Measurements from ENCODE around the gene IGFN1.

The IGFN1 gene

DNA sequence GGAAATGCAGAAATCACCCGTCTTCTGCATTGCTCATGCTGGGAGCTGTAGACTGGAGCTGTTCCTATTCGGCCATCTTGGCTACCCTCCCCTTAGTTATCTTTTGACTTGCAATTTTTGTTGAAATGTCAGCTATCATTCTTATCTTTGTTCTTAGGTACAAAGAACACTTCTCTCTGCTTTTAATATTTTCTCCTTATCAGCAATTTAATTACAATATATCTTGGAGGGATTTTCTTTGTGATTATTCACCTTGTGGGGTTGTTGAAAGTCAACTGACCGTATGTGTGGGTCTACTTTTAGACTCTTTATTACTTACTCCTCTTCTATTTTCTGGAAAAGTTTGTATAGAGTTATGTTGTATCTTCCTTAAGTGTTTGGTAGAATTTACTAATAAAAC is 49.5 kb downstream of the IGFN1 start:
- H3K4me3 ChIP-seq (ENCODE audit: low read depth, low read length) = no peak overlapping the region
- TF ChIP-seq, protein P1, sequence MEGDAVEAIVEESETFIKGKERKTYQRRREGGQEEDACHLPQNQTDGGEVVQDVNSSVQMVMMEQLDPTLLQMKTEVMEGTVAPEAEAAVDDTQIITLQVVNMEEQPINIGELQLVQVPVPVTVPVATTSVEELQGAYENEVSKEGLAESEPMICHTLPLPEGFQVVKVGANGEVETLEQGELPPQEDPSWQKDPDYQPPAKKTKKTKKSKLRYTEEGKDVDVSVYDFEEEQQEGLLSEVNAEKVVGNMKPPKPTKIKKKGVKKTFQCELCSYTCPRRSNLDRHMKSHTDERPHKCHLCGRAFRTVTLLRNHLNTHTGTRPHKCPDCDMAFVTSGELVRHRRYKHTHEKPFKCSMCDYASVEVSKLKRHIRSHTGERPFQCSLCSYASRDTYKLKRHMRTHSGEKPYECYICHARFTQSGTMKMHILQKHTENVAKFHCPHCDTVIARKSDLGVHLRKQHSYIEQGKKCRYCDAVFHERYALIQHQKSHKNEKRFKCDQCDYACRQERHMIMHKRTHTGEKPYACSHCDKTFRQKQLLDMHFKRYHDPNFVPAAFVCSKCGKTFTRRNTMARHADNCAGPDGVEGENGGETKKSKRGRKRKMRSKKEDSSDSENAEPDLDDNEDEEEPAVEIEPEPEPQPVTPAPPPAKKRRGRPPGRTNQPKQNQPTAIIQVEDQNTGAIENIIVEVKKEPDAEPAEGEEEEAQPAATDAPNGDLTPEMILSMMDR (conservative IDR thresholded peaks at IDR 0.05; ENCODE audit: low read depth, low read length) = no peak
- DNase-seq (ENCODE audit: low read depth) = no peak

DNA sequence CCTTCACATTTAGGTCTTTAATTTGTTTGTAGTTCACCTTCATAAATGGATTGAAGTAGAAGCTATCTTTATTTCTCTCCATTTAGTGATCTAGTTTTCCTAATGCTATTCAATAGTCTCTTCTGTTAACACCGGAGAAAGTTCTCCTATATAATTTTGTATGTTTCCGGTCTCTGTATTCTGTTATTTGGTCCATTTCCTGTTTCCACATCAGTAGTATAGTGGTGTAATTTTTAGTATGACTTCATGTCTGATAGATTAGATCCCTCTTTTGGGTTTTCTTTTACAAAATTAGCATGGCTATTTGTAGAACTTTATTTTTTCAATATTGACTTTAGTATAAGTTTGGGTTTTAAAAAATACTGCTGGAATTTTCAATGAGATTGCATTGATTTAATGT is 51.1 kb downstream of the IGFN1 start:
- TF ChIP-seq, protein P1 (conservative IDR thresholded peaks at IDR 0.05; ENCODE audit: low read depth, low read length) = no peak
- no peak for DNase-seq (ENCODE audit: low read depth)
- H3K4me3 ChIP-seq (ENCODE audit: low read depth, low read length) = no peak overlapping the region

DNA sequence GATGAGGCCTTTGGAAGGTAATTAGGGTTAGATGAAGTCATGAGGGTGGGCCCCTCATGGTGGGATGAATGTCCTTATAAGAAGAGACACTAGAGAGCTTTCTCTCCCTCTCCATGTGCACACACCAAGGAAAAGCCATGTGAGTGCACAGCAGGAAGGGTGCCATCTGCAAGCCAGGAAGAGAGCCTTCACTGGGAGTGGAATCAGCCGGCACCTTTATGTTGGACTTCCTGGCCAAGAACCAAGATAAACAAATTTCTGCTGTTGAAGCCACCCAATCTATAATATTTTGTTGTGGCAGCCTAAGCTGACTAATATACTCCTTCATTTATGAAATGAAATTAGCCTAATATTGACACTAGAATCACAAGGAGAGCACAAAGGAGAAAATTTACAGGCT is 54.5 kb downstream of the IGFN1 start:
- DNase-seq (ENCODE audit: low read depth) = no peak
- TF ChIP-seq, protein P1 (conservative IDR thresholded peaks at IDR 0.05; ENCODE audit: low read depth, low read length) = no peak
- no peak overlapping the region for H3K4me3 ChIP-seq (ENCODE audit: low read depth, low read length)

DNA sequence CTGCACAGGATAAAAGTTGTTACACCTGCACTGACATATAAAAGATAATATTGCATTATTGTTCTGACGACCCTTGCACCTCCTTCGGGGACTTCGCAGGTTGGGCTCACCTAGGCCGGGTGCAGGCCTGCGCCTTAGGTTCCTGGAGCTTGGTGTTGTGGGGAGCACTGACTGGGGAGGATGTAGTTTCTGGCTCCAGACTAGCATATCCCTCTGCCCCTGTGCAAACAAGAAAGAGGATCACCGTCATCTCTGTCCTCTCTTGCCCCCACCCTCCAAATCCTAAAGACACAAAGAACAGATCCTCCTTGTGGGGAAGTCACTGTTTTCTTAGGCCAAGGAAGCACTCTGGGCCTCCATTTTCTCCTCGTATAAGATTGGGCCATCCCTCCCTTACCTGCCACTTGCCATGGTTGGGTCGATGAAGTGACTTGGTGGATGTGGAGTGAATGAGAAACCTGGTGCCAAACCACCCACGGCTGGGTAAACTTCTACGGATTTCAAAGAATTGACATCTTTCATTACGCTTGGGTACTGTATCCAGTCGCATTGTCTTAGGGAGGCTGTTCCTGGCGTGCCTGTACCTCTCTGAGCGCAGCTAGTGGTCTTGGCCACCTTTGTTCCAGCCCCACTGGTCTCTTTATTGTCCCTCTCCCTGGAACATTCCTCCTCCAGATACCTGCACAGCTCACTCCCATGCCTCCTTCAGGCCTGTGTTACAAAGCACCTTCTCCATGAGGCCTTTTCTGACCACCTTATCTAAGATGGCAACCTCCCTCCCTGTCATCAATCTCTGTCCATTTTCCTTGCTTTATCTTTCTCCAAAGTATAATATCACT is 58.3 kb downstream of the IGFN1 start:
- TF ChIP-seq, protein P1 (conservative IDR thresholded peaks at IDR 0.05; ENCODE audit: low read depth, low read length) = no peak
- no peak for DNase-seq (ENCODE audit: low read depth)
- no peak overlapping the region for H3K4me3 ChIP-seq (ENCODE audit: low read depth, low read length)

DNA sequence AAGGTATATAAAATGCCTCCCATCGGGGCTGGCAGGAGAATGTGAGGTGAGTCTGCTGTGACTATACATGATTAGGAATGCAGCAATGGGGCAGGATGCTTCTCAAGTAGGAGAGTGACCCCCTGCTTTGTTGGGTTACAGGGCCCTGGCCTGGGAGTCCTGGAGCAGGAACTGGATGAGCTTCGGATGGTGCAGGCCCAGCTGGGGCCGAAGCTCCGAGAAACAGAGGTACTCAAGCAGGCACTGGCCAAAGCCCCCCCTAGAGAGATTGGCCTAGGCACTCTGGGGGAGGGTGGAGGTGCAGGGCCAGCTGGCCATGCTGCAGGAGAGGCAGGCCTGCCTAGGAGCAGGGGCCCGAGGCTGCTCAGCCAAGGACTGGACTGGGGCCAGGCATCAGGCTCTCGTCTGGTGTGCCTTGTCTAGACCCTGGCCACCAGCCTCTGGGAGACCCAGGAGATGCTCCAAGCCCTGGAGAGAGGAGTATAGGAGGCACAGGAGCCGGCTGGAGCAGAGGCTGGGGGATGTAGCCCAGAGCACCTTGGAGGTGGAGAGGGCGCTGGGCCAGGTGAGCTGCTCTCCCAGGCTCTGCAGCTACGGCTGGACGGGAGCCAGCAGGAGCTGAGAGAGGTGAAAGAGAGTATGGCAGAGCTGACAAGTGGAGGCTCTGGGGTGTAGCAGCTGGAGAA is 59.8 kb downstream of the IGFN1 start:
- TF ChIP-seq, protein P1 (conservative IDR thresholded peaks at IDR 0.05; ENCODE audit: low read depth, low read length) = no peak
- DNase-seq (ENCODE audit: low read depth) = no peak
- no peak overlapping the region for H3K4me3 ChIP-seq (ENCODE audit: low read depth, low read length)

DNA sequence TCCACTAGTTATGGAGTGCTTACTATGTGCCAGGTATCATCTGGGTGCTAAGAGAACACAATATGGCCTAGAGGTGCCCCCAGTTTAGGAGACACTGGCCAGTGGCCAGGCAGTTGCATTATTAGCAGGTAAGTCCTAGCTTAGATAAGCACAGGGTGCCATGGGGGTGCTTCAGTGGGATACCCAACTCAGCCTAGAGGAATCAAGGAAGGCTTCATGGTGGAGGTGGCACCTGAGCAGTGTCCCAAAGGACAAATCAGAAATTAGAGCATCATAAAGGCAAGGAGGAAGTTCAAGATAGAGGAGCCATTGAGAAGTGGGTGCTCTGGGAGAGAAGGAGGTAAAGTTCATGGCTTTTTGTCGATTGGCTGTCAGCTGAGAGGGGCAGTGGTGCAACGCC is 60.8 kb downstream of the IGFN1 start:
- DNase-seq (ENCODE audit: low read depth) = no peak
- H3K4me3 ChIP-seq (ENCODE audit: low read depth, low read length) = no peak overlapping the region
- TF ChIP-seq, protein P1 (conservative IDR thresholded peaks at IDR 0.05; ENCODE audit: low read depth, low read length) = no peak

Data from choroid plexus epithelial cell (primary cell).